Astrocyte of the cerebellum (primary cell): ENCODE results near the gene ENPP5.
A peak's percentile ranks its signal among the peaks of the same experiment; 100 is the strongest.

Experiments
- DNase-seq: peaks from one replicate; pipeline ENCODE4 v3.0.0-alpha.2; 2011; ENCODE audit warnings: low read depth
- H3K4me3 ChIP-seq: 2 replicates; pipeline ENCODE4 v1.5.1; 2011; ENCODE audit warnings: mild to moderate bottlenecking, low read depth, low read length, moderate library complexity
- in situ Hi-C: cut with HindIII; loops from 2 replicates; pipeline ENCODE4 v1.10.0; 2017; ENCODE audit warnings: low sequenced_read_pairs
- TF ChIP-seq, protein P1 (sequence below): IDR thresholded peaks from 2 replicates; pipeline ENCODE4 v1.5.1; 2012; ENCODE audit warnings: low read length, low read depth, moderate library complexity, mild to moderate bottlenecking; ENCODE audit errors: missing control alignments

Gene ENPP5

DNA sequence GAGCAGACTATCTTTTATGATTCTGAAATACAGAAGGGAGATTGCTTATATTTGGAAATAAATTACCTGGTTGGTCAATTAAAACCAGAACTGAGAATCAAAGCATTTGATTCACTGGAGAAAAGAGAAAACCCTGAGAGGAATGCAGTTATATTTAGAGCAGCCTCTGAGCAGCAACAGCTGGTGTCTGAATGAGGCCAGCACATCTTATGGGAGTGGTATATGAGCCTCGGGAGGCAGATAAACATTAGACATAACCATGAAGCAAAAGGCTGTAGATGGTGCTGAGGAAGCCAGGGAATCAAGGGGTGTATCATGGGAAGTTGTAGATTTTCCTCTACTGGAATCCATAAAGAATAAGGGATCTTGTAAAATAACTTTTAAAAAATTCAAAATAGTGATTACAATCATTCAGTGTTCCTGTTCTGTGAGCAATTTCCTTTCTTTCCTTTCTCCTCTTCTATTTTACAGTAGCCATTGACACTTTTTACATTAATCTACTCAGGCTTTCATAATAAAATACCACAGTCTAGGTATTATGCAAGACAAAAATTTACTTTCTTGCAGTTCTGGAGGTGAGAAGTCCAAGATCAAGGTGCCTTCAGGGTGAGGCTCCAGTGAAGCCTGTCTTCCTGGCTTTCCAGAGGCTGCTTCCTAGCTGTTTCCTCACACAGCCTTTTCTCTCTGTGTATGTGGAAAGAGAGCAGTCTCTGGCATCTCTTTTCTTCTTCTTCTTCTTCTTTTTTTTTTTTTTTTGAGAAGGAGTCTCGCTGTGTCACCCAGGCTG, 32.8 kb upstream of the ENPP5 start:
- TF ChIP-seq, protein P1, sequence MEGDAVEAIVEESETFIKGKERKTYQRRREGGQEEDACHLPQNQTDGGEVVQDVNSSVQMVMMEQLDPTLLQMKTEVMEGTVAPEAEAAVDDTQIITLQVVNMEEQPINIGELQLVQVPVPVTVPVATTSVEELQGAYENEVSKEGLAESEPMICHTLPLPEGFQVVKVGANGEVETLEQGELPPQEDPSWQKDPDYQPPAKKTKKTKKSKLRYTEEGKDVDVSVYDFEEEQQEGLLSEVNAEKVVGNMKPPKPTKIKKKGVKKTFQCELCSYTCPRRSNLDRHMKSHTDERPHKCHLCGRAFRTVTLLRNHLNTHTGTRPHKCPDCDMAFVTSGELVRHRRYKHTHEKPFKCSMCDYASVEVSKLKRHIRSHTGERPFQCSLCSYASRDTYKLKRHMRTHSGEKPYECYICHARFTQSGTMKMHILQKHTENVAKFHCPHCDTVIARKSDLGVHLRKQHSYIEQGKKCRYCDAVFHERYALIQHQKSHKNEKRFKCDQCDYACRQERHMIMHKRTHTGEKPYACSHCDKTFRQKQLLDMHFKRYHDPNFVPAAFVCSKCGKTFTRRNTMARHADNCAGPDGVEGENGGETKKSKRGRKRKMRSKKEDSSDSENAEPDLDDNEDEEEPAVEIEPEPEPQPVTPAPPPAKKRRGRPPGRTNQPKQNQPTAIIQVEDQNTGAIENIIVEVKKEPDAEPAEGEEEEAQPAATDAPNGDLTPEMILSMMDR, result no peak
- in situ Hi-C loops, result no loop called here
- H3K4me3 ChIP-seq, result no peak overlapping the region
- no peak for DNase-seq

DNA sequence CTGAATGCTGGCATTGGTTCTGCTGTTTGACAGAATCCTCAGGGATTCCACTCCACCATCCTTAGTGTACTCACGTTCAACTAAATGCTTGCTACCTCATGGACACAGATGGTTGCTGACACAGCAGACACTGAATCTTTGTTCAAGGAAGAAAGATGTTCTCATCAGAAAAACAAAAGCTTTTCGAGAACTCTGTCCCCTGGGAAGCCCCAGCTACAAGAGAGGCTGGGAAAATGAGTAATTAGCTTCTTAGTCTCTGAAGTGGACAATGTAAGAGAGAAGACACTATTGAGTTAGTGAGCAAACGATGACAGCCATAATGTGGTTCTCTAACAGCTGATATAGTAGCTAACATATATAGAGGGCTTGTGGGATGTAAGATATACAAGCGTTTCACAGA, 30.9 kb upstream of the ENPP5 start:
- in situ Hi-C loops, result no loop called here
- H3K4me3 ChIP-seq, result no peak overlapping the region
- no peak for DNase-seq
- TF ChIP-seq, protein P1, result no peak

DNA sequence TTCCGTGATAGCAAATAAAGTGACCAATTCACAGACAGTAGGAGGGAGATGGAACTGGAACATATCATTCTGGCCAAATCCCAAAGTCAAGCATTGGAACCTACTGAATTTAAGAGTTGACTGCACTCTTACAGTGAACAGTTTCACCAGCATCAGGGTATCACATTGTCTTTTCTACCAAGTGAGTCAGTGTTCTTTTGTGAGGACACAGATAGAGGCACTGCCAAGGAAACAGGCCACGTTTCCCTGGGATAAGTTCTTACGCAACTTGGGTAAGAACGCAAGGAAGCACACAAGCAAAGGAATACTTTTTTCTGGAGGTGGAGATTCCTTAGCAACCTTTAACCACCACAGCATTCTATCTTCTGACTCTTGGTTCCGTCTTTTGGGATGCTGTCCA, 28.6 kb upstream of the ENPP5 start:
- H3K4me3 ChIP-seq, result no peak overlapping the region
- peak; percentile 11 for DNase-seq
- TF ChIP-seq, protein P1, result no peak
- in situ Hi-C loops, result no loop called here

DNA sequence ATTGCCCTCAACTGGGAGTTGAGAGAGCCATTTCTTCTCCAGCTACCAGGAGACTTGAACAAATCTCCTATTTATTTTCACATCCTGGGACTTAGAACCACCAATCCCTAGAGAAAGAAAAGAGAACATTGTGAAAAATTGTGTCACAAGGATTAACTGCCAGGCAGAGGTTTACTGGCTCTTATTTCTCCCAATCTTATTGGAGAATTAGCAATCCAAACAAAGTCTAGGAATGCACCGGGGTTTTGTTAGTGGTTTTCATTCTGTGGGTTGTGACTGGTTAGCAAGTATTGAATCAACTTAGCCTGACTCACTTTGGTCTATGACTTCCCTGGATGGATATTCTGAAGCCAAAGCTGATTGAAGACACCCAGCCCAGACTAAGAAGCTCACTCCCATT, 21.2 kb upstream of the ENPP5 start:
- TF ChIP-seq, protein P1, result no peak
- no peak overlapping the region for H3K4me3 ChIP-seq
- peak; percentile 88 for DNase-seq
- in situ Hi-C loops, result no loop called here

DNA sequence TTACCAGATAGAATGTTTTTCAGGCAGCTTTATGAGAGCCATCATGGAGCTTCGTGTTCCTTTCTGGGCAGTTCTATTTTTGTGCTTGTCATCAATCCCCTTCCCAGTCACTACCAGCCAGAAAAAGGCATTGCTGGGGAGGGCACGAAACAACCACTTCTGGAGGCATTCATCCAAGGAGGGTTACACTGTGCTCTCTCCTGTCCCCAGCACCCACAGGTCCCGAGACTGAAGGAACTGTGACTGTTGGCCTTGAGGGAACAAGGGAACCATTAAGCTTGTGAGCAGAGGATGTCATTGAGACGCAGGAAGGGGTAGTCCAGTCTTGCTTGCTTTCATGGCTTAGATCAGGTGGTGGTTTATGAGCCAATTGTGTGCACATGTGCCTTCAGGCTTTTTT, 20.1 kb upstream of the ENPP5 start:
- in situ Hi-C loops, result no loop called here
- TF ChIP-seq, protein P1, result no peak
- no peak overlapping the region for H3K4me3 ChIP-seq
- no peak for DNase-seq

DNA sequence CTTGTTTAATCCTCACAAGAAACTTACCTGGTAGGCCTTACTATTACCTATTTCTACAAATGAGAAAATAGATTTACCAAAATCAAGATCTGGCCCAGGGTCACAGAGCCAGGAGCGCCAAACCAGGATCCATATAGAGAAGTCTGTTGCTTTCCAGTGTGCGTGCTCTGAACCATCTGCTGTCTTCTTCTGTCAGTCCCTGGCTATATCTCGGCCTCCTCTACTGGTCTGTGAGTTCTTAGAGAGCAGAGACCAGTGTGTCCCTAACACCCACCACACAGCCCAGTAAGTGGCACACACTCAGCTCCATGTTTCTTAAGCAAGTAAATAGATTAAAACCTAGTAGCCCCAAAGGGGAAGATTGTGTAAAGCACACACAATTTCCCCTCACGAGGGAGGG, 18.9 kb upstream of the ENPP5 start:
- no peak for DNase-seq
- in situ Hi-C loops, result no loop called here
- no peak overlapping the region for H3K4me3 ChIP-seq
- TF ChIP-seq, protein P1, result no peak
